Naive thymus-derived CD4-positive, alpha-beta T cell (primary cell): ENCODE results near the gene GDPD4. TPM values are rescaled to one million over a fixed set of nuclear protein-coding genes. Genes with fewer than 3 reads are reported as not detected.
A peak's percentile ranks its signal among the peaks of the same experiment; 100 is the strongest.

Source experiments
- ATAC-seq: fragments of 150-1000 bp; cut with Tn5 transposase; 2 replicates; pipeline ENCODE4 v1.10.0; 2021; ENCODE audit warnings: mild to moderate bottlenecking, moderate library complexity
- CTCF ChIA-PET: fragments of 350-600 bp; sonication (Branson Sonifier 250); formaldehyde crosslinking; loops from one replicate; lab custom pipeline; 2021; ENCODE audit warnings: antibody characterized with exemption; lab: Charles Lee
- POLR2A ChIA-PET: fragments of 350-600 bp; sonication (Branson Sonifier 250); formaldehyde crosslinking; loops from one replicate; lab custom pipeline; 2021; ENCODE audit warnings: antibody characterized with exemption, inconsistent platforms; lab: Charles Lee
- DNase-seq, 9 donors: peaks; one replicate each; pipeline versions ENCODE4 v3.0.0 to v3.0.0-alpha.2; 2020 to 2022; ENCODE audit warnings: mixed read lengths in 1 of 9
- H3K27ac ChIP-seq: one replicate; pipeline ENCODE4 v1.7.0; 2013; ENCODE audit warnings: mild to moderate bottlenecking, low read depth, low read length, moderate library complexity
- H3K27me3 ChIP-seq, 2 donors: one replicate each; pipeline ENCODE4 v1.7.0; 2013; ENCODE audit warnings: low read length in 2 of 2, mild to moderate bottlenecking in 2 of 2, moderate library complexity in 2 of 2; ENCODE audit not compliant: control insufficient read depth in 2 of 2, insufficient read depth in 2 of 2
- H3K36me3 ChIP-seq, 3 experiments: 1 replicate in 2 of 3; 2 replicates in 1 of 3; pipeline ENCODE4 v1.7.0; 2013; ENCODE audit warnings: low read length in 3 of 3, mild to moderate bottlenecking in 3 of 3, moderate library complexity in 1 of 3; ENCODE audit not compliant: insufficient read depth in 3 of 3, control insufficient read depth in 2 of 3
- H3K4me1 ChIP-seq, 2 donors: one replicate each; pipeline ENCODE4 v1.7.0; 2013; ENCODE audit warnings: low read length in 2 of 2, mild to moderate bottlenecking in 2 of 2, moderate library complexity in 1 of 2; ENCODE audit not compliant: control insufficient read depth in 2 of 2, insufficient read depth in 2 of 2
- H3K4me3 ChIP-seq: 2 replicates; pipeline ENCODE4 v1.7.0; 2013; ENCODE audit warnings: mild to moderate bottlenecking, low read length
- H3K9me3 ChIP-seq, 3 experiments: 1 replicate in 2 of 3; 2 replicates in 1 of 3; pipeline ENCODE4 v1.7.0; 2013; ENCODE audit warnings: low read length in 3 of 3; ENCODE audit not compliant: control insufficient read depth in 2 of 3
- H3K27ac Mint-ChIP-seq, 9 donors: one replicate each; pipeline ENCODE4 v1.8.0; 2020 to 2022; ENCODE audit warnings: mixed read lengths in 9 of 9, mild to moderate bottlenecking in 8 of 9, moderate library complexity in 5 of 9, inconsistent platforms in 2 of 9
- H3K27me3 Mint-ChIP-seq, 5 donors: one replicate each; pipeline ENCODE4 v1.8.0; 2021 to 2022; ENCODE audit warnings: mixed read lengths in 5 of 5, mild to moderate bottlenecking in 1 of 5
- H3K36me3 Mint-ChIP-seq, 5 donors: one replicate each; pipeline ENCODE4 v1.8.0; 2020 to 2022; ENCODE audit warnings: mixed read lengths in 5 of 5, mild to moderate bottlenecking in 3 of 5, inconsistent platforms in 1 of 5
- H3K4me1 Mint-ChIP-seq, 7 donors: one replicate each; pipeline ENCODE4 v1.8.0; 2020 to 2022; ENCODE audit warnings: mixed read lengths in 7 of 7, mild to moderate bottlenecking in 3 of 7, inconsistent platforms in 1 of 7
- H3K4me3 Mint-ChIP-seq, 10 donors: one replicate each; pipeline ENCODE4 v1.8.0; 2020 to 2022; ENCODE audit warnings: mild to moderate bottlenecking in 10 of 10, mixed read lengths in 10 of 10, moderate library complexity in 6 of 10, inconsistent platforms in 2 of 10
- H3K9me3 Mint-ChIP-seq, 11 donors: one replicate each; pipeline ENCODE4 v1.8.0; 2020 to 2022; ENCODE audit warnings: mixed read lengths in 11 of 11, mild to moderate bottlenecking in 4 of 11, inconsistent platforms in 1 of 11, moderate library complexity in 1 of 11
- intact Hi-C, 2 donors: fragments of 100-400 bp; cut with micrococcal nuclease; formaldehyde crosslinking; loops; one replicate each; pipeline ENCODE4 v1.15.1; 2023
- polyA plus RNA-seq, 2 donors: library from polyadenylated mRNA; unstranded; fragments of 300-500 nt; fragmentation: Illumina TruSeq; gene quantifications; one replicate each; pipeline ENCODE4 v1.2.3, GENCODE V29; 2021
- total RNA-seq, 6 experiments: library from RNA in 5 of 6; stranded (reverse) in 5 of 6; gene quantifications; 1 replicate in 5 of 6; 2 replicates in 1 of 6; pipeline ENCODE4 v1.2.3 and lab custom pipeline; 2021 to 2026

GDPD4 gene
- total and polyA plus RNA-seq, 7 experiments from 2014 or later, result not detected

GRCh38 chr11:77178150-77178549 is 123.3 kb downstream of the GDPD4 start:
- Histone ChIP-seq H3K27ac (no peak overlapping the region), H3K27me3 (no peaks in the 10 kb centered on the region), H3K4me1 (no peaks in the 10 kb centered on the region), H3K9me3 (no peaks in the 10 kb centered on the region), H3K4me3 (no peak overlapping the region), H3K36me3 (no peaks in the 10 kb centered on the region)
- no peak overlapping the region for H3K27ac Mint-ChIP-seq
- ChIA-PET POLR2A (no interaction called here), CTCF (no interaction called here)
- DNase-seq (no peak), ATAC-seq (no peak)
- H3K27me3 Mint-ChIP-seq, result peaks cover 0 to 4% (median 0%) of the 10 kb centered on the region in 5 donors
- H3K4me3 Mint-ChIP-seq, result no peak overlapping the region
- intact Hi-C loops, result no loop called here
- H3K4me1 Mint-ChIP-seq, result peaks cover 0 to 9% (median 0%) of the 10 kb centered on the region in 7 donors
- peaks cover 0 to 7% (median 0%) of the 10 kb centered on the region in 11 donors for H3K9me3 Mint-ChIP-seq
- H3K36me3 Mint-ChIP-seq, result no peaks in the 10 kb centered on the region

- Mint-ChIP-seq H3K27me3 (peaks cover 0 to 4% (median 0%) of the 10 kb centered on the region in 5 donors), H3K27ac (no peak overlapping the region), H3K4me1 (peaks cover 0 to 9% (median 0%) of the 10 kb centered on the region in 7 donors), H3K36me3 (no peaks in the 10 kb centered on the region), H3K9me3 (peaks cover 0 to 7% (median 0%) of the 10 kb centered on the region in 11 donors), H3K4me3 (no peak overlapping the region)
- Histone ChIP-seq H3K4me1 (no peaks in the 10 kb centered on the region), H3K27me3 (no peaks in the 10 kb centered on the region), H3K27ac (no peak overlapping the region), H3K36me3 (no peaks in the 10 kb centered on the region), H3K4me3 (no peak overlapping the region), H3K9me3 (no peaks in the 10 kb centered on the region)
- intact Hi-C loops, result no loop called here
- POLR2A ChIA-PET, result no interaction called here
- no peak for ATAC-seq
- no peak for DNase-seq
- CTCF ChIA-PET, result no interaction called here
Observed at GRCh38 chr11:77176996-77177395, 124.5 kb downstream of the GDPD4 start.

GRCh38 chr11:77175869-77176539 is 125.5 kb downstream of the GDPD4 start:
- Mint-ChIP-seq H3K27me3 (peaks cover 0 to 1% (median 0%) of the 10 kb centered on the region in 5 donors), H3K9me3 (peaks cover 0 to 7% (median 0%) of the 10 kb centered on the region in 11 donors), H3K4me3 (no peak overlapping the region), H3K27ac (no peak overlapping the region), H3K4me1 (peaks cover 0 to 9% (median 0%) of the 10 kb centered on the region in 7 donors), H3K36me3 (no peaks in the 10 kb centered on the region)
- ChIA-PET CTCF (no interaction called here), POLR2A (no interaction called here)
- H3K27ac ChIP-seq, result no peak overlapping the region
- intact Hi-C loops, result no loop called here
- no peaks in the 10 kb centered on the region for H3K4me1 ChIP-seq
- no peaks in the 10 kb centered on the region for H3K9me3 ChIP-seq
- H3K36me3 ChIP-seq, result no peaks in the 10 kb centered on the region
- ATAC-seq, result peak; percentile 78
- H3K27me3 ChIP-seq, result no peaks in the 10 kb centered on the region
- no peak overlapping the region for H3K4me3 ChIP-seq
- DNase-seq, result no peak

GRCh38 chr11:77175021-77175842 is 126.3 kb downstream of the GDPD4 start:
- Histone ChIP-seq H3K4me3 (no peak overlapping the region), H3K27ac (no peak overlapping the region), H3K36me3 (no peaks in the 10 kb centered on the region), H3K4me1 (no peaks in the 10 kb centered on the region), H3K27me3 (no peaks in the 10 kb centered on the region), H3K9me3 (no peaks in the 10 kb centered on the region)
- POLR2A ChIA-PET, result no interaction called here
- intact Hi-C loops, result no loop called here
- Mint-ChIP-seq H3K27ac (no peak overlapping the region), H3K27me3 (no peaks in the 10 kb centered on the region), H3K9me3 (peaks cover 0 to 7% (median 0%) of the 10 kb centered on the region in 11 donors), H3K4me1 (peaks cover 0 to 9% (median 0%) of the 10 kb centered on the region in 7 donors), H3K36me3 (no peaks in the 10 kb centered on the region), H3K4me3 (no peak overlapping the region)
- DNase-seq (no peak), ATAC-seq (no peak)
- CTCF ChIA-PET, result no interaction called here

- POLR2A ChIA-PET, result no interaction called here
- Histone ChIP-seq H3K4me3 (no peak overlapping the region), H3K27ac (no peak overlapping the region), H3K36me3 (no peaks in the 10 kb centered on the region), H3K27me3 (no peaks in the 10 kb centered on the region), H3K9me3 (no peaks in the 10 kb centered on the region), H3K4me1 (no peaks in the 10 kb centered on the region)
- ATAC-seq (no peak), DNase-seq (no peak)
- no peaks in the 10 kb centered on the region for H3K27me3 Mint-ChIP-seq
- peaks cover 0 to 7% (median 0%) of the 10 kb centered on the region in 11 donors for H3K9me3 Mint-ChIP-seq
- H3K36me3 Mint-ChIP-seq, result no peaks in the 10 kb centered on the region
- H3K4me3 Mint-ChIP-seq, result no peak overlapping the region
- CTCF ChIA-PET, result no interaction called here
- peaks cover 0 to 9% (median 0%) of the 10 kb centered on the region in 7 donors for H3K4me1 Mint-ChIP-seq
- intact Hi-C loops, result no loop called here
- no peak overlapping the region for H3K27ac Mint-ChIP-seq
Observed at GRCh38 chr11:77174559-77174958, 126.9 kb downstream of the GDPD4 start.

- no peak overlapping the region for H3K27ac ChIP-seq
Observed at GRCh38 chr11:77173494-77173893, 128.0 kb downstream of the GDPD4 start.

More at GRCh38 chr11:77173494-77173893, 128.0 kb downstream of the GDPD4 start:
- Histone ChIP-seq H3K9me3 (no peaks in the 10 kb centered on the region), H3K27me3 (no peaks in the 10 kb centered on the region), H3K4me3 (no peak overlapping the region), H3K4me1 (no peaks in the 10 kb centered on the region), H3K36me3 (no peaks in the 10 kb centered on the region)
- Mint-ChIP-seq H3K27me3 (no peaks in the 10 kb centered on the region), H3K27ac (no peak overlapping the region), H3K4me1 (peaks cover 0 to 9% (median 0%) of the 10 kb centered on the region in 7 donors), H3K36me3 (no peaks in the 10 kb centered on the region), H3K9me3 (peaks cover 0 to 7% (median 0%) of the 10 kb centered on the region in 11 donors), H3K4me3 (no peak overlapping the region)
- ATAC-seq (no peak), DNase-seq (no peak)
- ChIA-PET CTCF (no interaction called here), POLR2A (no interaction called here)
- intact Hi-C loops, result no loop called here
